Activated CD4-positive, alpha-beta memory T cell treated with anti-CD3 and anti-CD28 coated beads, Interleukin-2, amount 10 ng/mL, durations not matched to agents 7 days and 5 days (primary cell): ENCODE measurements around the gene UCKL1. TPM values are rescaled to one million over a fixed set of nuclear protein-coding genes. Genes with fewer than 3 reads are reported as not detected.
"Not testable (repeated sequence)": the region's sequence is repeated elsewhere in the genome, so short reads cannot be mapped to it uniquely, and the experiment has no call there.

Experiments
- CTCF ChIA-PET: fragments of 350-600 bp; sonication (Branson Sonifier 250); formaldehyde crosslinking; loops from one replicate; lab custom pipeline; 2021; ENCODE audit warnings: antibody characterized with exemption, inconsistent platforms; lab: Charles Lee
- POLR2A ChIA-PET: fragments of 350-600 bp; sonication (Branson Sonifier 250); formaldehyde crosslinking; loops from one replicate; lab custom pipeline; 2021; ENCODE audit warnings: antibody characterized with exemption; lab: Charles Lee
- DNase-seq: peaks from one replicate; pipeline ENCODE4 v3.0.0-alpha.2; 2020
- H3K27ac Mint-ChIP-seq: one replicate; pipeline ENCODE4 v1.8.0; 2021; ENCODE audit warnings: mild to moderate bottlenecking, mixed read lengths
- H3K27me3 Mint-ChIP-seq: one replicate; pipeline ENCODE4 v1.8.0; 2021; ENCODE audit warnings: mixed read lengths
- H3K36me3 Mint-ChIP-seq: one replicate; pipeline ENCODE4 v1.8.0; 2021; ENCODE audit warnings: low read depth, mixed read lengths
- H3K4me1 Mint-ChIP-seq: one replicate; pipeline ENCODE4 v1.8.0; 2021; ENCODE audit warnings: mixed read lengths
- H3K4me3 Mint-ChIP-seq: one replicate; pipeline ENCODE4 v1.8.0; 2021; ENCODE audit warnings: mild to moderate bottlenecking, mixed read lengths
- H3K9me3 Mint-ChIP-seq: one replicate; pipeline ENCODE4 v1.8.0; 2021; ENCODE audit warnings: mixed read lengths
- total RNA-seq, 2 experiments: library from RNA; stranded (reverse); gene quantifications; one replicate each; pipeline ENCODE4 v1.2.3, GENCODE V29; 2021

Gene UCKL1
- total RNA-seq, 2 experiments from 2014 or later = 36.3 to 36.6 TPM

DNA sequence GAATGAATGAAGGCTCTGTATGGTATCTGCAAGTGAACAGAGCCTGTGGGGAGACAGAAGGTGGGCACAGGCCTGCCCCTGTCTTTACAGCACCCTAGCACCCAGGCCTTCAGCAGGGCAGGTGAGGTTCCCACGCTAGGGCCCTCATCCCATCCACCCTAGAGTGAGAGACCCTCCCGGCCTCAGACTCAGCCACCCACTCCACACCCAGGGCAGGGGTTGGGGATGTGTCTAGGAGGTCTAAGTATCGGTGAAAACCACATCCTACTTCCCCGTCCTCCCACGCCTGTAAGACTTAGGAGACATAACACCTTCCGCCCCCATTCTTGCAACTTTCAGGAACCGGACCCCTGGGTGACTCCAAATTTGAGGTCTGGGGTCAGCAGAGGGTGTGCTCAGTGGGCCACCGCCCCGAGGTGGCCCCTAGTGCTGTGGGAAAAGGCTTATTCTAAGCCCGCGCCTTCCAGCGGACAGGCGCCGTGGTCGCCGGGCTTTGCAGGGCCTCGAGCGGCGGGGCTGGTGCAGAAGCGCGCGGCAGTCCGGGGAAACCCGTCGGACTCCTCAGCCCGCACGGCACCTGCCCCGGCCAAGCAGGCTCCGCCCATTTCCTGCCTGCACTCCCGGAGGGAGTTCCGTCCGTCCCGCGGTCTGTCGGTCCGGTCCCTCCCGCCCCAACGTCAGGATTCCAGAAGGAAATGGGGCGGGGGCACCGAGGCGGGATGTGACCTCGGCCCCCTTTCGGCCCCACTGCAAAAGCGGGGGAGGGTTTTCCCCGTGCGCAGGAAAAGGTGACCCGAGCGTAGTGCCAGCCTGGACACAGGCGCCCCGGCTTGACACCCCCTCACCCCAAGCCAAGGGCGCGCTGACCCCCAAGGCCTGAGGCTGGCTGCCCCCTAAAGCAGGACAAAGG is 22.4 kb upstream of the UCKL1 start:
- H3K27me3 Mint-ChIP-seq = no peaks in the 10 kb centered on the region
- peak overlapping the region; percentile 73 for H3K4me3 Mint-ChIP-seq
- no peaks in the 10 kb centered on the region for H3K9me3 Mint-ChIP-seq
- peaks cover 65% of the 10 kb centered on the region for H3K4me1 Mint-ChIP-seq
- POLR2A ChIA-PET = interaction anchor here (0.8 to 4.3 kb wide), 15 partner anchors 10 to 441 kb away, joined by 3 to 83 read pairs (median 5); partner anchors contain the start of genes C20orf204, GMEB2, TCEA2 and TPD52L2
- H3K27ac Mint-ChIP-seq = peak overlapping the region; percentile 92
- CTCF ChIA-PET = interaction anchor here (1.2 to 4.1 kb wide), 9 partner anchors 11 to 441 kb away, joined by 3 to 117 read pairs (median 10); partner anchors contain the start of genes ARFRP1, C20orf204, OPRL1 and PTK6
- H3K36me3 Mint-ChIP-seq = peaks cover 28% of the 10 kb centered on the region
- DNase-seq = peak; percentile 68

DNA sequence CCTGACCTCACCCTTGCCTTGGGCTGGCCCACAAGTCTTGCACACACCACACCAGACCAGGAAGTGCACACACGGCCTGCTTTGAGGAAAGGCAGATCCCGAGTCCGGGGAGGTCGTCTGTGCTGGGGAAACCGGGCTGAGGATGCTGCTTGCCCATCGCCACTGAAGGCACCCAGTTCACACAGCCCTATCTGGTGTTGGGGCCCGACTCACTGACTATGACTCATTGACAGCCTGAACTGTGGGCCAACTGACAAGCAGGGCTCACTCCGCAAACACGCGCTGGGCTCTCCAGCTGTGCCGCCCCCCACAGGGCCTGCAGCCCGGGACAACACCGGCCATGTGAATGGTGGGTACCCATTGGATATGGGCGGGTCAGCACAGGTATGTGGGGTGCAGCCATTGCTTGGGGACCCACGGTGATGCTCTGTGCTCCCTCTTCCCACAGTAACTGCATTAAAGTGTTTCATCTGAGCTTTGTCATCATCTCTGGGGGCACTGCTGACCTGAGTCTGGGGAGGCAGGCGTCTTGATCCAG is 21.6 kb upstream of the UCKL1 start:
- peak overlapping the region; percentile 73 for H3K4me3 Mint-ChIP-seq
- peaks cover 22% of the 10 kb centered on the region for H3K36me3 Mint-ChIP-seq
- H3K27ac Mint-ChIP-seq = peak overlapping the region; percentile 92
- no peaks in the 10 kb centered on the region for H3K27me3 Mint-ChIP-seq
- DNase-seq = peak; percentile 76
- H3K9me3 Mint-ChIP-seq = no peaks in the 10 kb centered on the region
- CTCF ChIA-PET = interaction anchor here (1.8 kb wide), 1 partner anchor 61 kb away, joined by 9 read pairs; no protein-coding TSS in a partner anchor
- H3K4me1 Mint-ChIP-seq = peaks cover 64% of the 10 kb centered on the region
- POLR2A ChIA-PET = interaction anchor here (0.6 to 1.6 kb wide), 11 partner anchors 9 to 772 kb away, joined by 3 to 10 read pairs (median 4); partner anchors contain the start of genes C20orf204, LIME1, PPDPF and TPD52L2

DNA sequence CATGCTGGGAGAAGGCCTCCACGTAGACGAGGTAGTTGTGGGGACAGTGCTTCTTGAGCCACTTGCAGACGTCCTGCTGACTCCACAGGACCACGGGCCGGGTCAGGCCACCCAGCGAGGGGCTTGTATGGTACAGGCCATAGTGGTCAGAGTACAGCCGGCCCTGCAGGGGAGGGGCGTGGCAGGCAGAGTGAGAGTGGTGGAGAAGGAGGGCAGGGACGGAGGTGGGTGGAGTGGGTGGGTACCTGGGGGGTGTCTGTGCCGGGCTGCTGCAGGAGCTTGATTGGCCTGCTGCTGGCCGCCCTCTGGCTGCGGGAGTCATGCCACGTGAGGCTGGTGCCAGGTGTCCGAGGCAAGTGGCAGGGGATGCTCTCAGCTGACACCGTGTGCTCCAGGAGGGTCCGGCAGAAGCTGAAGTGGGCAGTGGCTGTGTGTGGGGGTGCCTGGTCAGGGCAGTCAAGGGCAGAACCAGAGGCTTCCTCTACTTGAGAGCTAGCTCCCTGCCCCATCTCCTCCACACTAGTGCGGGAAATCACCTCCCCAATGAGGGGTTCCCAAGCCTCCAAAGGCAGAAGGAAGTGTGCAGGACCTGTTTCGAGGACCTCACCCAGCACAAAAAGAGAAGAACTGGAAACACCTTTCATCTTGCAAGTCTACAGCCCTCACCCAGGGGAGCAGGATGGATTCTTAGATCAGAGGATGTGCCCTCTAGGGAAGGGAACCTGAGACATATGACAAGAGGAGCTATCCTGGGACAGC is 20.9 kb upstream of the UCKL1 start:
- Mint-ChIP-seq H3K27ac (peak overlapping the region; percentile 92), H3K4me1 (peaks cover 59% of the 10 kb centered on the region), H3K27me3 (no peaks in the 10 kb centered on the region), H3K4me3 (peak overlapping the region; percentile 73), H3K9me3 (no peaks in the 10 kb centered on the region), H3K36me3 (peaks cover 16% of the 10 kb centered on the region)
- CTCF ChIA-PET = interaction anchor here (1.8 kb wide), 1 partner anchor 62 kb away, joined by 9 read pairs; no protein-coding TSS in a partner anchor
- DNase-seq = no peak
- POLR2A ChIA-PET = interaction anchor here (0.6 to 1.6 kb wide), 11 partner anchors 9 to 772 kb away, joined by 3 to 10 read pairs (median 4); partner anchors contain the start of genes C20orf204, LIME1, PPDPF and TPD52L2

DNA sequence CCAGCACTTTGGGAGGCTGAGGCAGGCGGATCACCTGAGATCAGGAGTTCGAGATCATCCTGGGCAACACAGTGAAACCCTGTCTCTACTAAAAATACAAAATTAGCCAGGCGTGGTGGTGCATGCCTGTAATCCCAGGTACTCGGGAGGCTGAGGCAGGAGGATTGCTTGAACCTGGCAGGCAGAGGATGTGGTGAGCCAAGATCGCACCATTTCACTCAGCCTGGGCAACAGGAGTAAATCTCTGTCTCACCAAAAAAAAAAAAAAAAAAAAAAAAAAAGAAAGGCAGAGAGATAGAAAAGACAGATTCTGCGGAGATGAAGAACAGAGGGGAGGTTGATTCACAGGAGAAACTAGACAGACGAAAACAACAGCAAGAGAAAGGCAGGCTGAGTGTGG is 20.3 kb upstream of the UCKL1 start:
- POLR2A ChIA-PET = interaction anchor here (1.5 kb wide), 1 partner anchor 456 kb away, joined by 5 read pairs; the partner anchor contains the start of gene PPDPF
- H3K27ac Mint-ChIP-seq = peak overlapping the region; percentile 92
- peaks cover 54% of the 10 kb centered on the region for H3K4me1 Mint-ChIP-seq
- peak overlapping the region; percentile 52 for H3K4me3 Mint-ChIP-seq
- CTCF ChIA-PET = interaction anchor here (1.6 to 4.3 kb wide), 3 partner anchors 61 to 269 kb away, joined by 4 to 19 read pairs (median 9); partner anchors contain the start of genes ARFRP1 and ZGPAT
- DNase-seq, H3K27me3 Mint-ChIP-seq, H3K9me3 Mint-ChIP-seq: not testable (repeated sequence)
- H3K36me3 Mint-ChIP-seq = peaks cover 16% of the 10 kb centered on the region

- no peak overlapping the region for H3K27ac Mint-ChIP-seq
- H3K4me1 Mint-ChIP-seq = peaks cover 41% of the 10 kb centered on the region
- H3K9me3 Mint-ChIP-seq = no peaks in the 10 kb centered on the region
- ChIA-PET CTCF (interaction anchor here (0.7 to 4.3 kb wide), 18 partner anchors 13 to 436 kb away, joined by 3 to 19 read pairs (median 4); partner anchors contain the start of genes ARFRP1, PTK6, TCEA2 and TPD52L2), POLR2A (no interaction called here)
- peaks cover 16% of the 10 kb centered on the region for H3K36me3 Mint-ChIP-seq
- H3K4me3 Mint-ChIP-seq = no peak overlapping the region
- DNase-seq = peak; percentile 16
- H3K27me3 Mint-ChIP-seq = no peaks in the 10 kb centered on the region
Observed at GRCh38 chr20:63974402-63975200, 18.4 kb upstream of the UCKL1 start.

DNA sequence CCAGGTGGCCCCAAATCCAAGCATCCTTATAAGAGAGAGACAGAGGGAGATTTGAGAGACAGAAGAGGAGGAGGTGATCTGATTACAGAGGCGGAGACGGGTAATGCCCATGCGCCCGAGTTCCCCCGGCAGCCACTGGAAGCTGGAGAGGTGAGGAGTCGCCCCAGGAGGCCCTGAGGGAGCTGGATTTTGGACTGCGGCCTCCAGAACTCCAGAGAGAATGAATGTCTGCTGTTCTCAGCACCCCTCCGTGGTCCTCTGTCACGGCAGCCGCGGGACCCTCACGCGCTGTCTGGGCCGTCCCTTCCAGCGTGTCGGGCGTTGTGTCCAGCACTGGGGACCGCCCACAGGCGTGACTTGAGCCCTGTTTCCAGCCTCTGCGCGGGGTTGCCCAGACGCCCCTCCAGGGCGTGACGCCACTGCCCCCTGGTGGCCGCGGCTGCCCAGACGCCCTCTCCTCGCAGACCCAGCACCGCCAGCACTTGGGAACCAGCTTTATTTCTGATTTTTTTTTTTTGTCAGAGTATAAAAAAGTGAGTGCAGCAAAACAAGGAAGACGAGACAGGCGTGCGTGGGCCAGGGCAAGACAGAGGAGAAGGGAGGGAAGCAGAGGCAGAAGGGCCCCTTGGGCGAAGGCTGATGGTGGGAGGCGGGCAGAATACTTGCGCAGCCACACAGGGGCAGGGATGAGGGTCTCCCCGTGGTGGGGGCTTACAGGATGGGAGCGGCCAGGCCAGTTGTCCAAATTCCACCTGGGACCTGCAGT is 17.6 kb upstream of the UCKL1 start:
- Mint-ChIP-seq H3K36me3 (peaks cover 19% of the 10 kb centered on the region), H3K4me1 (peaks cover 44% of the 10 kb centered on the region), H3K4me3 (no peak overlapping the region), H3K9me3 (no peaks in the 10 kb centered on the region), H3K27me3 (no peaks in the 10 kb centered on the region), H3K27ac (no peak overlapping the region)
- ChIA-PET CTCF (interaction anchor here (0.7 to 4.3 kb wide), 16 partner anchors 13 to 436 kb away, joined by 3 to 19 read pairs (median 4); partner anchors contain the start of genes ARFRP1, PTK6, TCEA2 and TPD52L2), POLR2A (interaction anchor here (1.0 to 1.5 kb wide), 2 partner anchors 65 to 78 kb away, joined by 3 read pairs; no protein-coding TSS in a partner anchor)
- peak; percentile 79 for DNase-seq

- Mint-ChIP-seq H3K4me3 (no peak overlapping the region), H3K36me3 (peaks cover 19% of the 10 kb centered on the region), H3K27ac (no peak overlapping the region), H3K4me1 (peaks cover 46% of the 10 kb centered on the region), H3K27me3 (no peaks in the 10 kb centered on the region), H3K9me3 (no peaks in the 10 kb centered on the region)
- ChIA-PET CTCF (interaction anchor here (1.1 to 4.3 kb wide), 11 partner anchors 12 to 435 kb away, joined by 3 to 19 read pairs (median 7); partner anchors contain the start of genes ARFRP1, PTK6, TCEA2 and TPD52L2), POLR2A (interaction anchor here (1.0 to 1.5 kb wide), 2 partner anchors 66 to 77 kb away, joined by 3 read pairs; no protein-coding TSS in a partner anchor)
- DNase-seq = no peak
Observed at GRCh38 chr20:63973160-63973479, 16.9 kb upstream of the UCKL1 start.

GRCh38 chr20:63972312-63973159 is 16.3 kb upstream of the UCKL1 start:
- H3K9me3 Mint-ChIP-seq = no peaks in the 10 kb centered on the region
- ChIA-PET POLR2A (interaction anchor here (1.5 kb wide), 1 partner anchor 76 kb away, joined by 3 read pairs; no protein-coding TSS in a partner anchor), CTCF (interaction anchor here (0.7 to 4.3 kb wide), 5 partner anchors 65 to 434 kb away, joined by 3 to 19 read pairs (median 10); partner anchors contain the start of genes PTK6 and TPD52L2)
- H3K4me1 Mint-ChIP-seq = peaks cover 41% of the 10 kb centered on the region
- H3K4me3 Mint-ChIP-seq = no peak overlapping the region
- DNase-seq = no peak
- no peaks in the 10 kb centered on the region for H3K27me3 Mint-ChIP-seq
- H3K27ac Mint-ChIP-seq = peak overlapping the region; percentile 10
- peaks cover 19% of the 10 kb centered on the region for H3K36me3 Mint-ChIP-seq

DNA sequence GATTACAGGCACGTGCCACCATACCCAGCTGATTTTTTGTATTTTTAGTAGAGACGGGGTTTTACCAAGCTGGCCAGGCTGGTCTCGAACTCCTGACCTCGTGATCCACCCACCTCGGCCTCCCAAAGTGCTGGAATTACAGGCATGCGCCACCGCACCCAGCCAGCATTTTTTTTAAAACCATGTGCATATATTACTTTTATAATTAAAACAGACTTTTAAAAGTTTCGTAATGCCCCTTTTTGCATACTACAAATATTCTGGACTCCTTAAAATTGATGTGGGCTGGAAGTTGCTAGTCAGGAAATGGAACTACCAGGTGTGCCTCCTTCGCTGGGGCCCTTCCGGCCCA is 15.7 kb upstream of the UCKL1 start:
- H3K4me3 Mint-ChIP-seq, DNase-seq, H3K27me3 Mint-ChIP-seq, POLR2A ChIA-PET, H3K9me3 Mint-ChIP-seq, H3K27ac Mint-ChIP-seq: not testable (repeated sequence)
- peaks cover 19% of the 10 kb centered on the region for H3K36me3 Mint-ChIP-seq
- CTCF ChIA-PET = interaction anchor here (0.7 to 4.3 kb wide), 3 partner anchors 66 to 186 kb away, joined by 3 to 19 read pairs (median 6); no protein-coding TSS in a partner anchor
- H3K4me1 Mint-ChIP-seq = peaks cover 35% of the 10 kb centered on the region
